Measurements from ENCODE around the gene EFCAB8. TPM values are rescaled to one million over a fixed set of nuclear protein-coding genes. Genes with fewer than 3 reads are reported as not detected.

The EFCAB8 gene
- total RNA-seq, 1 experiment from 2014 or later: not detected

GRCh38 chr20:32988008-32988407 lies 129.3 kb downstream of the EFCAB8 start:
- H3K27ac Mint-ChIP-seq (ENCODE audit: low read depth, unreplicated experiment): no peak overlapping the region
- no peaks in the 10 kb centered on the region for H3K36me3 Mint-ChIP-seq (ENCODE audit: insufficient read depth, unreplicated experiment)
- DNase-seq (ENCODE audit: unreplicated experiment): no peak
- ChIA-PET CTCF (interaction anchor here (0.5 kb wide), 1 partner anchor 42 kb away, joined by 4 read pairs; no protein-coding TSS in a partner anchor), POLR2A (no interaction called here)
- intact Hi-C loops (cut with micrococcal nuclease): no loop called here
- H3K4me1 Mint-ChIP-seq (ENCODE audit: insufficient read depth, unreplicated experiment): no peaks in the 10 kb centered on the region
- BruUV-seq (replicated peaks): no TSS peak
- no peak for TF ChIP-seq CTCF (IDR thresholded peaks at IDR 0.05; ENCODE audit: unreplicated experiment)
- no peak overlapping the region for H3K4me3 Mint-ChIP-seq (ENCODE audit: unreplicated experiment)
- peaks cover 28% of the 10 kb centered on the region for H3K27me3 Mint-ChIP-seq (ENCODE audit: insufficient read depth, unreplicated experiment)
- H3K9me3 Mint-ChIP-seq (ENCODE audit: unreplicated experiment): no peaks in the 10 kb centered on the region

- ChIA-PET POLR2A (interaction anchor here (0.5 kb wide), 1 partner anchor 29 kb away, joined by 3 read pairs; no protein-coding TSS in a partner anchor), CTCF (interaction anchor here (0.6 to 1.0 kb wide), 2 partner anchors 9 to 200 kb away, joined by 3 to 4 read pairs; no protein-coding TSS in a partner anchor)
- Mint-ChIP-seq H3K27ac (ENCODE audit: low read depth, unreplicated experiment) (no peak overlapping the region), H3K4me1 (ENCODE audit: insufficient read depth, unreplicated experiment) (no peaks in the 10 kb centered on the region), H3K36me3 (ENCODE audit: insufficient read depth, unreplicated experiment) (no peaks in the 10 kb centered on the region), H3K9me3 (ENCODE audit: unreplicated experiment) (peaks cover 3% of the 10 kb centered on the region), H3K4me3 (ENCODE audit: unreplicated experiment) (no peak overlapping the region), H3K27me3 (ENCODE audit: insufficient read depth, unreplicated experiment) (peaks cover 45% of the 10 kb centered on the region)
- intact Hi-C loops (cut with micrococcal nuclease): no loop called here
- TF ChIP-seq CTCF (IDR thresholded peaks at IDR 0.05; ENCODE audit: unreplicated experiment): no peak
- no peak for DNase-seq (ENCODE audit: unreplicated experiment)
- no TSS peak for BruUV-seq (replicated peaks)
Measured at GRCh38 chr20:32989507-32990283, 131.0 kb downstream of the EFCAB8 start.

GRCh38 chr20:32990426-32990825 lies 131.7 kb downstream of the EFCAB8 start:
- Mint-ChIP-seq H3K36me3 (ENCODE audit: insufficient read depth, unreplicated experiment) (no peaks in the 10 kb centered on the region), H3K27me3 (ENCODE audit: insufficient read depth, unreplicated experiment) (peaks cover 47% of the 10 kb centered on the region), H3K27ac (ENCODE audit: low read depth, unreplicated experiment) (no peak overlapping the region), H3K9me3 (ENCODE audit: unreplicated experiment) (peaks cover 9% of the 10 kb centered on the region), H3K4me1 (ENCODE audit: insufficient read depth, unreplicated experiment) (no peaks in the 10 kb centered on the region), H3K4me3 (ENCODE audit: unreplicated experiment) (no peak overlapping the region)
- DNase-seq (ENCODE audit: unreplicated experiment): no peak
- CTCF ChIA-PET: interaction anchor here (0.6 to 1.7 kb wide), 2 partner anchors 8 to 44 kb away, joined by 3 to 4 read pairs; no protein-coding TSS in a partner anchor
- POLR2A ChIA-PET: no interaction called here
- intact Hi-C loops (cut with micrococcal nuclease): no loop called here
- BruUV-seq (replicated peaks): no TSS peak
- TF ChIP-seq CTCF (IDR thresholded peaks at IDR 0.05; ENCODE audit: unreplicated experiment): no peak

- H3K36me3 Mint-ChIP-seq (ENCODE audit: insufficient read depth, unreplicated experiment): no peaks in the 10 kb centered on the region
- peaks cover 47% of the 10 kb centered on the region for H3K27me3 Mint-ChIP-seq (ENCODE audit: insufficient read depth, unreplicated experiment)
- intact Hi-C loops (cut with micrococcal nuclease): no loop called here
- ChIA-PET POLR2A (no interaction called here), CTCF (interaction anchor here (1.7 kb wide), 1 partner anchor 45 kb away, joined by 3 read pairs; no protein-coding TSS in a partner anchor)
- BruUV-seq (replicated peaks): no TSS peak
- DNase-seq (ENCODE audit: unreplicated experiment): no peak
- no peak overlapping the region for H3K27ac Mint-ChIP-seq (ENCODE audit: low read depth, unreplicated experiment)
- TF ChIP-seq CTCF (IDR thresholded peaks at IDR 0.05; ENCODE audit: unreplicated experiment): no peak
- H3K4me1 Mint-ChIP-seq (ENCODE audit: insufficient read depth, unreplicated experiment): no peaks in the 10 kb centered on the region
- H3K9me3 Mint-ChIP-seq (ENCODE audit: unreplicated experiment): peaks cover 12% of the 10 kb centered on the region
- no peak overlapping the region for H3K4me3 Mint-ChIP-seq (ENCODE audit: unreplicated experiment)
Measured at GRCh38 chr20:32991383-32991782, 132.7 kb downstream of the EFCAB8 start.
